GM15510 (cell line): ENCODE results near the gene AIG1.

Source experiments
- POLR2A ChIP-seq: IDR thresholded peaks from 3 replicates; pipeline ENCODE4 v1.6.1; 2011; ENCODE audit warnings: borderline replicate concordance; ENCODE audit not compliant: insufficient read length; ENCODE audit errors: extremely low read depth

Gene AIG1

GRCh38 chr6:143163621-143164020, 102.9 kb downstream of the AIG1 start:
- TF ChIP-seq POLR2A = no peak

- no peak for TF ChIP-seq POLR2A
These were observed 103.9 kb downstream of the AIG1 start for GRCh38 chr6:143164565-143165105.

DNA sequence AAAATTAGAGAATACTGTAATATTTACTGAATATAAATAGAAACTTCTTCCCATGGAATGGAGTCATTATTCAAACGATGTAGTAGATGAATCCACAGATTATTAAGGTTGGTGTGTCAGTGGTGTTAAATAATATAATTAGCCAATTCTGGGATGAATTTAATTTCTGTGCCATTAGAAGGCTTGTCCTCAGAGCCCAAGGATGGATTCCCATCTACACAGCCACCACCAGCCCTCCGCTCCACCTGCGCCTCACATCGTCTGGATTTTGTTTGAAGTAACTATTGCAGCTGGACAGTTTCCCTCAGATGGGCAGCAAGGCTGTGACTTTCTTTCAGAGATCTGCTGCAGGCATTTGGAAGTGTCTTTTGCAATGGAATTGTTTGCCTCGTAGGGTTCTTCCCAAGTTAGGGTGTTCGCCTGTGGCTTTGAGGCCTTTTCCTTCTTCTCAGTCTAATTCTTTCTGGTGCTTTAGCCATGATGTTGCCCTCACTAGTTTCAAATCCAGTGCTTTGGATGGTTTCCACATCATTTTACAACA, 104.7 kb downstream of the AIG1 start:
- TF ChIP-seq POLR2A = no peak

- TF ChIP-seq POLR2A = no peak
These were observed 105.6 kb downstream of the AIG1 start for GRCh38 chr6:143166247-143166695.

DNA sequence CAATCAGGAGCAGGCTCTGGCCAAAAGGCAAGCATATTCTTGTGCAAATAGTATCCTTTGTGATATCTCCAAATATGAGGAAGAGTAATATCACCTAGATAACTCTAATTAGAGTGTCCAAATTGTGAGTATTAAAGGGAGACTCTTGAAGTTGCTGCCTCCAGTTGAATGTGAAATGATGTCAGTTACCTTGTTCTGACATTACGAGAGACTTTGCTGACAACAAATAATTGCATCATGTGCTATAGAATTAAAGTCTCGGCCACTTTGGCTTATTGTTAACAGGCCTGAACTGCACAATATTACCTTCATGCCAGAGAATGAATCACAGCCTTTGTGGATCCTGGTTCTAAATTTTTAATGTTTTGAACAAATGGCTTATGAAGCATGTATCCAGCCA, 106.5 kb downstream of the AIG1 start:
- TF ChIP-seq POLR2A = no peak

DNA sequence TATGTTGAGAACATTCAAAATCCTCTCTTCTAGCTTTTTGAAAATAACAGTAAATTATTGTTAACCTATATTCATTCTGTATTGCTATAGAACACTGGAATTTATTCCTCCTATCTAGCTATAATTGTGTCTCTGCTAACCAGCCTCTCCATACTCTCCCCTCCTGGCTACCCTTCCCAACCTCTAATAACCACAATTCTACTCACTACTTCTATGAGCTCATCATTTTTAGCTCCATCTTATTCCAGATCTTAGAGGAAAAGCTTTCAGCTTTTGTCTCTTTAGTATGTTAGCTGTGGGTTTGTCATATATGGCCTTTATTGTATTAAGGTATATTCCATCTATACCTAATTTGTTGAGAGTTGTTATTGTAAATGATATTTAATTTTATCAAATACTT, 108.8 kb downstream of the AIG1 start:
- TF ChIP-seq POLR2A = no peak

DNA sequence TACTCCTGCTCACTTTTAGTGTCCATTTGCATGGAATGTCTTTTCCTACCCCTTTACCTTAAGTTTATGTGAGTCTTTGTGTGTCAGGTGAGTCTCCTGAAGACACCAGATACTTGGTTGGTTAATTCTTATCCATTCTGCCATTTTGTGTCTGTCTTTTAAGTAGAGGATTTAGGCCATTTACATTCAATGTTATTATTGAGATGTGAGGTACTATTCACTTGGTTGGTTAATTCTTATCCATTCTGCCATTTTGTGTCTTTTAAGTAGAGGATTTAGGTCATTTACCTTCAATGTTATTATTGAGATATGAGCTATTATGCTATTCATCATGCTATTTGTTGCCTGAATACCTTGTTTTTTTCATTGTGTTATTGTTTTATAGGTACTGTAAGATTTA, 113.8 kb downstream of the AIG1 start:
- no peak for TF ChIP-seq POLR2A

DNA sequence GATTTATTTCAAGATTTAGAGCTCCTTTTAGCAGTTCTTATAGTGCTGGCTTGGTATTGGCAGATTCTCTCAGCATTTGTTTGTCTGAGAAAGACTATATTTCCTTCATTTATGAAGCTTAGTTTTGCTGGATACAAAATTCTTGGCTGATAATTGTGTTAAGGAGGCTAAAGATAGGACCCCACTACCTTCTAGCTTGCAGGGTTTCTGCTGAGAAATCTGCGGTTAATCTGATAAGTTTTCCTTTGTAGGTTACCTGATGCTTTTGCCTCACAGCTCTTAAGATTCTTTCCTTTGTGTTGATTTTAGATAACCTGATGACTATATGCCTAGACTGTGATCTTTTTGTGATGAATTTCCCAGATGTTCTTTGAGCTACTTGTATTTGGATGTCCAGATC, 114.3 kb downstream of the AIG1 start:
- TF ChIP-seq POLR2A = no peak

- no peak for TF ChIP-seq POLR2A
These were observed 115.7 kb downstream of the AIG1 start for GRCh38 chr6:143176090-143177021.

- no peak for TF ChIP-seq POLR2A
These were observed 117.0 kb downstream of the AIG1 start for GRCh38 chr6:143177706-143178105.

DNA sequence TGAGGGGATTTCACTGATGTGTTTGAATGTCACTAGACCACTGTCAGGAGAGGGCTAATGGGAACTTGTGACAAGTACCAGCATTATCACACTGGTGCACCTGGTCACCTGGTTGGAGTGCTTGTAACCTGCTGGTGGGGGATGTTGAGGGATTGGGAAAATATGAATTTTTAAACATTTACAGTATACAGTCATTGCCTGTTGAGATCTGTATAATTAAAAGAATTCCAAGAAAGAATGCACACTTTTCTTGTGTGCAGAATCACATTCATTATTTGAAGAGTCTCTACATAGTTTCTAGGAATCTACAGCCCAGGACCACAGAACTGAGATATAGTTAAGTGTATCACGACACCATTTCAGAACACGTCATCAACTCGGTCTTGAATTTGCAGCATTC, 118.4 kb downstream of the AIG1 start:
- no peak for TF ChIP-seq POLR2A

DNA sequence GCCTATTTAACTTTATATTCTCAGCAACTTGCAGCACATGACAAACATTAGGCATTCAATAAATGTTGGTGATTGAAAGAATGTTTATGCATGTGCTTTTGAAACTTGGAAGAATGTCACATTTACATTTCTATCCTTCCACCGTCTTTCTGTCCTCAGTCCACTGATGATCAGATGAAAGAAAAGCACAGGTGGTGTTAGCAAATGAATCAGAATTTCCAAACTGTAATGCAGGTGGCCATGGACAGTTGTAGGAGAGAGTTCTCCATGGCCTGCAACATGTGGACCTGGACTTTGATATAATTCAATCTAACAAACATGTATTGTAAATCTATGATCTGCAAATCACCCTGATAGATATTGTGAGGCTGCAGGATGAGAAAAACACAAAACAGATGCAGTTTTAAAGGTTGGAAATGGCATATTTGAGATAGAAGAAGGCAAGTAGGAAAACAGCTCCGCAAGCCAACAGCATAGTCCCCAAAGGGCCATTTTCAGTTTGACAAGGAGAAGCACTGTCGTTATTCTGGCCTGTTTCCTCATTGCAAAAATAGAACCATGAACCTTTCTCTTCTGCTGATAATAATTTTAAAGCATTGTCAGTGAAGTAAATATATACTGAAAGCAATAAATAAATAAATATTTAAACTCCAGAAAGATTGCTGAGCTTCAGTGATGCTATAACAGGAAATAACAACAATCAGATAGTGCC, 119.4 kb downstream of the AIG1 start:
- TF ChIP-seq POLR2A = no peak

- no peak for TF ChIP-seq POLR2A
These were observed 120.1 kb downstream of the AIG1 start for GRCh38 chr6:143180826-143181225.

DNA sequence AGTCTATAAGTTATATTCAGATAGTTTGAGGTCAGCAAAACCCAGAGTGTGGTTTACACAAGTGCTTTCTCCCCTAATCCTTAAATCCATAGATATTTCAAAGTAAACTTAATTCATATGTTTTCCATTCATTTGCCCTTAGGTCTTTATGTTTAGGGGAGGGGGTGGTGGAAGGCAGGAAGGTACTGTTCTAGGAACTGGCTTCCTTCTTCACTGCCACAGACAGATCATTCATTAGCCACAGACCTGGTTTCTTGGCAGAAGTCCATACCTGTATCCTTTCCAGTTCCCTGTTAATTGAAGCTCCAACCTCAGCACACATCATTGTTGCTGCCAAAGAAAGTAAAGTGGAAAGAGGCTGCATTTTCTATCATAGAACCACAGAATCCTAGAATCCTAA, 123.0 kb downstream of the AIG1 start:
- TF ChIP-seq POLR2A = no peak

- no peak for TF ChIP-seq POLR2A
These were observed 124.6 kb downstream of the AIG1 start for GRCh38 chr6:143185288-143185687.
